ENCODE data around the gene PTPN18.

The PTPN18 gene

DNA sequence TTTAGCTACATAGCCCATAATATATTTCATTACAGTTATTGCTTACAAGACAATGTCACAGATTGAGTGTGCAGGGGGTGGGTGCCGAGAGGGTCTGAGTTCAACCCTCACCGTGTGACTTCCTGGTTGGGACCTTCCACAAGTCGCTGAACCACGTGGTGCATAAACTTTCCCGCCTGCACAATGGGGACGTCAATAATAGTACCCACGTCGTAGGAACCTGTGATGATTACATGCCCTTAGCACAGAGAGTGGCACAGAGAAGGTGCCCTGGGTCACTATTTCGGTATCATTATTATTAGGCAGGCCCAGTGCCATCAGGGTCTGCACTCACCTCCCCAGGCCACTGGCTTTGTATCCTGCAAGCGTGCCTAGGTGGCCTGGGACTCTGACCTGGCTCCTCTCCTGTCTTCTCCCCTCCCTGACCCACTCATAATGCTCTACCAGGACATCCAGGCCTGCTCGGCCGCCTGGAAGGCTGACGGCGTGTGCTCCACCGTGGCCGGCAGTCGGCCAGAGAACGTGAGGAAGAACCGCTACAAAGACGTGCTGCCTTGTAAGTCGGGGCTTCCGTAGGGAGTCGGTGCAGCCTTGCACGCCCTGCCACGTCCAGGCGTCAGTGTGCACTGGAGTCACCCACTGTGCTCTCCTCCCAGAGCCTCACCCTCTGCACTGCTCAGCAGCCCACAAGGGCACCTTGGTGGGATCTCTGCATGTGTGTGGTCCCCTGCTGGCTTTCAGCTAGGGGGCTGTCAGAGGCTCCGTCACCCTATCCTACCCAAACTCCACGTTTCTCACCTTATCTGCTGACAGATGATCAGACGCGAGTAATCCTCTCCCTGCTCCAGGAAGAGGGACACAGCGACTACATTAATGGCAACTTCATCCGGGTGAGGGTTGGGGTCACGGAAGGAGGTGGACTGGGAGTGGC is 2.8 kb downstream of the PTPN18 start:
- DNase-seq (ENCODE audit: low read depth) = no peak
- TF ChIP-seq MYC (IDR thresholded peaks at IDR 0.05; ENCODE audit: low read depth, low read length) = no peak
- TF ChIP-seq, protein P1, sequence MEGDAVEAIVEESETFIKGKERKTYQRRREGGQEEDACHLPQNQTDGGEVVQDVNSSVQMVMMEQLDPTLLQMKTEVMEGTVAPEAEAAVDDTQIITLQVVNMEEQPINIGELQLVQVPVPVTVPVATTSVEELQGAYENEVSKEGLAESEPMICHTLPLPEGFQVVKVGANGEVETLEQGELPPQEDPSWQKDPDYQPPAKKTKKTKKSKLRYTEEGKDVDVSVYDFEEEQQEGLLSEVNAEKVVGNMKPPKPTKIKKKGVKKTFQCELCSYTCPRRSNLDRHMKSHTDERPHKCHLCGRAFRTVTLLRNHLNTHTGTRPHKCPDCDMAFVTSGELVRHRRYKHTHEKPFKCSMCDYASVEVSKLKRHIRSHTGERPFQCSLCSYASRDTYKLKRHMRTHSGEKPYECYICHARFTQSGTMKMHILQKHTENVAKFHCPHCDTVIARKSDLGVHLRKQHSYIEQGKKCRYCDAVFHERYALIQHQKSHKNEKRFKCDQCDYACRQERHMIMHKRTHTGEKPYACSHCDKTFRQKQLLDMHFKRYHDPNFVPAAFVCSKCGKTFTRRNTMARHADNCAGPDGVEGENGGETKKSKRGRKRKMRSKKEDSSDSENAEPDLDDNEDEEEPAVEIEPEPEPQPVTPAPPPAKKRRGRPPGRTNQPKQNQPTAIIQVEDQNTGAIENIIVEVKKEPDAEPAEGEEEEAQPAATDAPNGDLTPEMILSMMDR (IDR thresholded peaks at IDR 0.05; ENCODE audit: low read depth, low read length) = no peak
- H3K4me3 ChIP-seq (ENCODE audit: low read depth, low read length) = no peak overlapping the region

DNA sequence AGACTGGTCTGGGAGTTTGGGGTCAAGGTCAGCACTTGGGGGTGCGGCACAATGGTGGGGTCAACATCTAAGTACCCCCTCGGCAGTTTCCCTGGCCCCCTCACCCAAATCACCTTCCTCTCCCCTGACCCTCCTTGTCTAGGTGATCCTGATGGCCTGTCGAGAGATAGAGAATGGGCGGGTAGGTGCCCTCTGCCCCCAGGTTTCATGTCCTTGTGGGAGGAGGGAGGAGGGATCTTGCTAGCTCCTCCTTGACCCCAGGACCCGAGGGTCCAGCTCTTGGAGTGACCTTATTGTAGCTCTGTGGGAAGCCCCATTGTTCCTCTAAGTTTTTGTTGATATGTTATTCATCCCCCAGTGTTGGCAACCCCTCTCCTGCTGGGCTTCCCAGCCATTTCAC is 3.6 kb downstream of the PTPN18 start:
- no peak for DNase-seq (ENCODE audit: low read depth)
- TF ChIP-seq, protein P2, sequence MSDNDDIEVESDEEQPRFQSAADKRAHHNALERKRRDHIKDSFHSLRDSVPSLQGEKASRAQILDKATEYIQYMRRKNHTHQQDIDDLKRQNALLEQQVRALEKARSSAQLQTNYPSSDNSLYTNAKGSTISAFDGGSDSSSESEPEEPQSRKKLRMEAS (IDR thresholded peaks at IDR 0.05; ENCODE audit: low read depth, low read length) = no peak
- TF ChIP-seq, protein P1 (IDR thresholded peaks at IDR 0.05; ENCODE audit: low read depth, low read length) = no peak
- no peak for TF ChIP-seq MYC (IDR thresholded peaks at IDR 0.05; ENCODE audit: low read depth, low read length)
- no peak for TF ChIP-seq POLR2A (IDR thresholded peaks at IDR 0.05; ENCODE audit: extremely low read depth, insufficient read length)

DNA sequence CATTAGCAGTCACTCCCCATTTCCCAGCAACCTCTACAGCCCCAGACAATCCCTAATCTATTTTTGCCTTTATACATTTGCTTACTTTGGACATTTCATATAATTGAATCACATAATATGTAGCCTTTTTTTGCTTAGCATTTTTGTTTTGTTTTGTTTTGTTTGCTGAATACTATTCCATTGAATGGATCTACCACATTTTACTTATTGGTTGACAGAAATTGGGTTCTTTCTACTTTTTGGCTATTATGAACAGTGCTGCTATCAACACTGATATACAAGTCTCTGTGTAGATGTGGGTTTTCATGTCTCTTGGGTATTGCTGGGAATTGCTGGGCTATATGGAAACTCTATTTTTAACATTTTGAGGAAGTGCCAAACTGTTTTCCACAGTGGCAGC is 7.6 kb downstream of the PTPN18 start:
- H3K4me3 ChIP-seq (ENCODE audit: low read depth, low read length) = no peak overlapping the region
- TF ChIP-seq, protein P1 (IDR thresholded peaks at IDR 0.05; ENCODE audit: low read depth, low read length) = no peak
- no peak for TF ChIP-seq MYC (IDR thresholded peaks at IDR 0.05; ENCODE audit: low read depth, low read length)
- TF ChIP-seq, protein P2 (IDR thresholded peaks at IDR 0.05; ENCODE audit: low read depth, low read length) = no peak
- no peak for TF ChIP-seq POLR2A (IDR thresholded peaks at IDR 0.05; ENCODE audit: extremely low read depth, insufficient read length)
- DNase-seq (ENCODE audit: low read depth) = no peak

More for the DNA sequence above, 3.6 kb downstream of the PTPN18 start:
- no peak overlapping the region for H3K4me3 ChIP-seq (ENCODE audit: low read depth, low read length)

DNA sequence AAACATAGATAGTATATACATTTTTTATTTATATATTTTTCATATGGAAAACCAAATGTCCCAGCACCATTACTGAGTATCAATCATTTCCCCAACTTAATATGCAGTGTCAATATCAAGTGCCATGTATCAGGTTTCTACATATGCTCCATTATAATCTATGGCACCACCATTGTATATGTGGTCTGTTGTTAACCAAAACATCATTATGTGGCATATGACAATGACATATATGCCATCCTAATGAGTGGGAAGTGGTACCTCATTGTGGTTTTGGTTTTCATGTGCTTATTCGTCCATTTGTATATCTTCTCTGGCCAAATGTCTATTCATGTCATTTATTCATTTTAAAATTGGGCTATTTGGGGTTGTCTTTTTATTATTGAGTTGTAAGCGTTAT is 9.2 kb downstream of the PTPN18 start:
- no peak for DNase-seq (ENCODE audit: low read depth)
- TF ChIP-seq MYC (IDR thresholded peaks at IDR 0.05; ENCODE audit: low read depth, low read length) = no peak
- TF ChIP-seq, protein P2 (IDR thresholded peaks at IDR 0.05; ENCODE audit: low read depth, low read length) = no peak
- TF ChIP-seq, protein P1 (IDR thresholded peaks at IDR 0.05; ENCODE audit: low read depth, low read length) = no peak
- no peak for TF ChIP-seq POLR2A (IDR thresholded peaks at IDR 0.05; ENCODE audit: extremely low read depth, insufficient read length)
- H3K4me3 ChIP-seq (ENCODE audit: low read depth, low read length) = no peak overlapping the region

DNA sequence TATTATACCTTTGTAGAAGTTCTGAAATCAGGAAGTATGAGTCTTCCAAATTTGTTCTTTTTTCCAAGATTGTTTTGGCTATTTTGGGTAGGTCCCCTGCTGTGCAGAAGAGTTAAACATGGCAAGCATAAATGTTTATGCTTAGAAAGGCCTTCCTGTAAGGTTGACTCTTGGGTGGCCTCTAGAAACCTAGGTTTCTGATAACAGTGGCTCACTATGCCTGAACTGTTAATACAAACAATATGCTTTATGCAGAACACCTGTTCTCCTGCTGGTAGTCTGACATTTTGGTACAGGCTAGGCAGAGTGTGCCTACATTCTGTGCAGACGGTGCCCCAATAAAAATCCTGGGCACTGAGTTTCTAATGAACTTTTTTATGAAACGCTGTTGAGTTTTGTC is 10.1 kb downstream of the PTPN18 start:
- TF ChIP-seq, protein P1 (IDR thresholded peaks at IDR 0.05; ENCODE audit: low read depth, low read length) = no peak
- no peak for TF ChIP-seq MYC (IDR thresholded peaks at IDR 0.05; ENCODE audit: low read depth, low read length)
- TF ChIP-seq, protein P2 (IDR thresholded peaks at IDR 0.05; ENCODE audit: low read depth, low read length) = no peak
- no peak for TF ChIP-seq POLR2A (IDR thresholded peaks at IDR 0.05; ENCODE audit: extremely low read depth, insufficient read length)
- no peak overlapping the region for H3K4me3 ChIP-seq (ENCODE audit: low read depth, low read length)
- no peak for DNase-seq (ENCODE audit: low read depth)
